Astrocyte (in vitro differentiated cells and primary cell): ENCODE data around the gene DPCD. TPM values are rescaled to one million over a fixed set of nuclear protein-coding genes. Genes with fewer than 3 reads are reported as not detected.

Source experiments
- DNase-seq: peaks from one replicate; pipeline ENCODE4 v3.0.0-alpha.2; 2010; ENCODE audit warnings: low read depth
- FAIRE-seq: peaks from 2 replicates; lab custom pipeline; 2011; peaks lifted over from hg19 to GRCh38; lab: Jason Lieb, UNC
- H2AFZ ChIP-seq: 2 replicates; pipeline ENCODE4 v1.6.0; 2012; ENCODE audit warnings: low read depth, low read length, inconsistent platforms
- H3K27ac ChIP-seq: 2 replicates; pipeline ENCODE4 v1.5.1; 2011; ENCODE audit warnings: low read depth, low read length, inconsistent platforms
- H3K27me3 ChIP-seq: 2 replicates; pipeline ENCODE4 v1.6.0; 2011; ENCODE audit warnings: low read length, inconsistent platforms; ENCODE audit not compliant: insufficient read depth
- H3K36me3 ChIP-seq: 2 replicates; pipeline ENCODE4 v1.5.1; 2011; ENCODE audit warnings: low read length, inconsistent platforms; ENCODE audit not compliant: insufficient read depth
- H3K4me1 ChIP-seq: 2 replicates; pipeline ENCODE4 v1.5.1; 2011; ENCODE audit warnings: low read length, inconsistent platforms; ENCODE audit not compliant: insufficient read depth
- H3K4me2 ChIP-seq: 2 replicates; pipeline ENCODE4 v1.6.0; 2012; ENCODE audit warnings: low read length, inconsistent platforms
- H3K4me3 ChIP-seq: 2 replicates; pipeline ENCODE4 v1.5.1; 2011; ENCODE audit warnings: low read depth, mild to moderate bottlenecking, low read length, inconsistent platforms; ENCODE audit not compliant: insufficient read depth
- H3K79me2 ChIP-seq: 2 replicates; pipeline ENCODE4 v1.6.0; 2012; ENCODE audit warnings: mild to moderate bottlenecking, low read length, inconsistent platforms; ENCODE audit not compliant: insufficient read depth
- H3K9ac ChIP-seq: 2 replicates; pipeline ENCODE4 v1.6.0; 2012; ENCODE audit warnings: mild to moderate bottlenecking, low read length, inconsistent platforms
- H3K9me3 ChIP-seq: 2 replicates; pipeline ENCODE4 v1.5.1; 2012; ENCODE audit warnings: low read depth, mild to moderate bottlenecking, low read length, inconsistent platforms; ENCODE audit not compliant: insufficient read depth
- H4K20me1 ChIP-seq: 2 replicates; pipeline ENCODE4 v1.6.0; 2012; ENCODE audit warnings: low read length, inconsistent platforms; ENCODE audit not compliant: insufficient read depth
- H3K27ac Mint-ChIP-seq: one replicate; pipeline ENCODE4 v1.8.0; 2021; ENCODE audit warnings: mild to moderate bottlenecking, mixed read lengths; ENCODE audit not compliant: unreplicated experiment
- H3K27me3 Mint-ChIP-seq: one replicate; pipeline ENCODE4 v1.8.0; 2021; ENCODE audit warnings: low read depth, mixed read lengths; ENCODE audit not compliant: unreplicated experiment
- H3K36me3 Mint-ChIP-seq: one replicate; pipeline ENCODE4 v1.8.0; 2021; ENCODE audit warnings: low read depth, mixed read lengths; ENCODE audit not compliant: unreplicated experiment
- H3K4me1 Mint-ChIP-seq: one replicate; pipeline ENCODE4 v1.8.0; 2021; ENCODE audit warnings: low read depth, mixed read lengths; ENCODE audit not compliant: unreplicated experiment
- H3K4me3 Mint-ChIP-seq: one replicate; pipeline ENCODE4 v1.8.0; 2021; ENCODE audit warnings: mild to moderate bottlenecking, moderate library complexity, mixed read lengths; ENCODE audit not compliant: unreplicated experiment
- H3K9me3 Mint-ChIP-seq: one replicate; pipeline ENCODE4 v1.8.0; 2021; ENCODE audit warnings: mild to moderate bottlenecking, mixed read lengths; ENCODE audit not compliant: unreplicated experiment
- CTCF ChIP-seq: IDR thresholded peaks from 2 replicates; pipeline ENCODE4 v1.5.1; 2011; ENCODE audit warnings: low read depth, mild to moderate bottlenecking, inconsistent platforms, low read length, moderate library complexity; ENCODE audit not compliant: insufficient read depth
- EZH2 ChIP-seq: IDR thresholded peaks from 2 replicates; pipeline ENCODE4 v1.6.1; 2012; ENCODE audit warnings: mild to moderate bottlenecking, low read length, inconsistent platforms; ENCODE audit not compliant: insufficient read depth
- total RNA-seq: library from RNA; stranded (reverse); gene quantifications from 2 replicates; pipeline ENCODE4 v1.2.1, GENCODE V29; 2021

DPCD gene
- total RNA-seq, 1 donor from 2014 or later, result 39.4 TPM

- no peak overlapping the region for H3K4me3 Mint-ChIP-seq
- no peaks in the 10 kb centered on the region for H3K9me3 ChIP-seq
- peaks cover 42% of the 10 kb centered on the region for H3K27me3 Mint-ChIP-seq
- H3K27ac Mint-ChIP-seq, result no peak overlapping the region
- peaks cover 7% of the 10 kb centered on the region for H3K36me3 Mint-ChIP-seq
- H3K27ac ChIP-seq, result no peak overlapping the region
- H2AFZ ChIP-seq, result no peak overlapping the region
- no peak for TF ChIP-seq CTCF
- no peak for TF ChIP-seq EZH2
- FAIRE-seq, result no peak
- H3K4me1 ChIP-seq, result peaks cover 4% of the 10 kb centered on the region
- no peaks in the 10 kb centered on the region for H4K20me1 ChIP-seq
- no peaks in the 10 kb centered on the region for H3K36me3 ChIP-seq
- peaks cover 2% of the 10 kb centered on the region for H3K4me1 Mint-ChIP-seq
- H3K4me3 ChIP-seq, result no peak overlapping the region
- H3K79me2 ChIP-seq, result no peaks in the 10 kb centered on the region
- peaks cover 21% of the 10 kb centered on the region for H3K27me3 ChIP-seq
- no peak overlapping the region for H3K9ac ChIP-seq
- DNase-seq, result no peak
- no peak overlapping the region for H3K4me2 ChIP-seq
- H3K9me3 Mint-ChIP-seq, result peaks cover 2% of the 10 kb centered on the region
Measured at GRCh38 chr10:101563497-101564040, 24.6 kb upstream of the DPCD start.

- Mint-ChIP-seq H3K27ac (no peak overlapping the region), H3K9me3 (peaks cover under 1% of the 10 kb centered on the region), H3K4me1 (peaks cover 2% of the 10 kb centered on the region), H3K36me3 (peaks cover 7% of the 10 kb centered on the region), H3K27me3 (peaks cover 49% of the 10 kb centered on the region), H3K4me3 (no peak overlapping the region)
- H2AFZ ChIP-seq, result no peak overlapping the region
- TF ChIP-seq CTCF, result no peak
- TF ChIP-seq EZH2, result no peak
- H4K20me1 ChIP-seq, result no peaks in the 10 kb centered on the region
- no peaks in the 10 kb centered on the region for H3K36me3 ChIP-seq
- H3K79me2 ChIP-seq, result no peaks in the 10 kb centered on the region
- H3K27ac ChIP-seq, result no peak overlapping the region
- H3K27me3 ChIP-seq, result peaks cover 25% of the 10 kb centered on the region
- H3K4me2 ChIP-seq, result no peak overlapping the region
- H3K9ac ChIP-seq, result no peak overlapping the region
- H3K4me1 ChIP-seq, result peaks cover 4% of the 10 kb centered on the region
- H3K4me3 ChIP-seq, result no peak overlapping the region
- DNase-seq (no peak), FAIRE-seq (no peak)
- no peaks in the 10 kb centered on the region for H3K9me3 ChIP-seq
Measured at GRCh38 chr10:101564490-101564991, 23.6 kb upstream of the DPCD start.

GRCh38 chr10:101565370-101565900 is 22.7 kb upstream of the DPCD start:
- H3K79me2 ChIP-seq, result no peaks in the 10 kb centered on the region
- no peaks in the 10 kb centered on the region for H3K36me3 ChIP-seq
- peaks cover 51% of the 10 kb centered on the region for H3K27me3 Mint-ChIP-seq
- no peak for FAIRE-seq
- H3K36me3 Mint-ChIP-seq, result peaks cover 7% of the 10 kb centered on the region
- peaks cover 2% of the 10 kb centered on the region for H3K4me1 Mint-ChIP-seq
- no peak overlapping the region for H3K27ac ChIP-seq
- no peak overlapping the region for H3K4me2 ChIP-seq
- no peak for DNase-seq
- no peak overlapping the region for H3K4me3 ChIP-seq
- H3K27me3 ChIP-seq, result peaks cover 25% of the 10 kb centered on the region
- no peaks in the 10 kb centered on the region for H4K20me1 ChIP-seq
- H3K9me3 Mint-ChIP-seq, result no peaks in the 10 kb centered on the region
- TF ChIP-seq EZH2 (no peak), CTCF (no peak)
- no peak overlapping the region for H3K27ac Mint-ChIP-seq
- peaks cover 10% of the 10 kb centered on the region for H3K4me1 ChIP-seq
- no peak overlapping the region for H3K9ac ChIP-seq
- H2AFZ ChIP-seq, result no peak overlapping the region
- H3K4me3 Mint-ChIP-seq, result no peak overlapping the region
- no peaks in the 10 kb centered on the region for H3K9me3 ChIP-seq
